Endodermal cell (in vitro differentiated cells): ENCODE measurements around the gene AXIN1. TPM values are rescaled to one million over a fixed set of nuclear protein-coding genes. Genes with fewer than 3 reads are reported as not detected.

Source experiments
- DNase-seq: peaks from one replicate; pipeline ENCODE4 v3.0.0-alpha.2; 2017
- H3K27ac ChIP-seq: 2 replicates; pipeline ENCODE4 v1.5.1; 2013; ENCODE audit warnings: mild to moderate bottlenecking, low read depth, low read length, moderate library complexity
- H3K27me3 ChIP-seq: 2 replicates; pipeline ENCODE4 v1.6.1; 2013; ENCODE audit warnings: mild to moderate bottlenecking, low read length, moderate library complexity; ENCODE audit not compliant: insufficient read depth, control insufficient read depth, poor library complexity, severe bottlenecking
- H3K36me3 ChIP-seq: 2 replicates; pipeline ENCODE4 v1.7.0; 2013; ENCODE audit warnings: mild to moderate bottlenecking, low read length, moderate library complexity; ENCODE audit not compliant: control insufficient read depth, insufficient read depth
- H3K4me1 ChIP-seq: one replicate; pipeline ENCODE4 v1.7.0; 2013; ENCODE audit warnings: low read length; ENCODE audit not compliant: control insufficient read depth, insufficient read depth
- H3K4me3 ChIP-seq: 2 replicates; pipeline ENCODE4 v1.5.1; 2013; ENCODE audit warnings: mild to moderate bottlenecking, low read length, moderate library complexity
- H3K9ac ChIP-seq: 2 replicates; pipeline ENCODE4 v1.6.1; 2013; ENCODE audit warnings: mild to moderate bottlenecking, low read length, moderate library complexity; ENCODE audit not compliant: poor library complexity, severe bottlenecking; ENCODE audit errors: extremely low read depth
- H3K9me3 ChIP-seq: 2 replicates; pipeline ENCODE4 v1.6.1; 2013; ENCODE audit warnings: mild to moderate bottlenecking, low read length, moderate library complexity; ENCODE audit not compliant: control insufficient read depth
- H3K27ac Mint-ChIP-seq: 2 replicates; pipeline ENCODE4 v1.8.0; 2020; ENCODE audit warnings: mixed read lengths
- H3K27me3 Mint-ChIP-seq: 2 replicates; pipeline ENCODE4 v1.8.0; 2021; ENCODE audit warnings: mild to moderate bottlenecking, mixed read lengths; ENCODE audit not compliant: insufficient read depth
- H3K36me3 Mint-ChIP-seq: 2 replicates; pipeline ENCODE4 v1.8.0; 2020; ENCODE audit warnings: low read depth, mixed read lengths
- H3K4me1 Mint-ChIP-seq: 2 replicates; pipeline ENCODE4 v1.8.0; 2020; ENCODE audit warnings: mixed read lengths
- H3K4me3 Mint-ChIP-seq: 2 replicates; pipeline ENCODE4 v1.8.0; 2020; ENCODE audit warnings: mild to moderate bottlenecking, moderate library complexity, mixed read lengths
- H3K9me3 Mint-ChIP-seq: 2 replicates; pipeline ENCODE4 v1.8.0; 2020; ENCODE audit warnings: mild to moderate bottlenecking, mixed read lengths
- CTCF ChIP-seq: fragments of 200-600 bp; sonication (generic); conservative IDR thresholded peaks from 2 replicates; pipeline ENCODE4 v1.5.0; 2021; ENCODE audit warnings: antibody characterized with exemption, mild to moderate bottlenecking
- WGBS, 2 experiments: methylation state at CpG; one replicate each; pipeline versions ENCODE4 v1.1.5 to v1.1.7; 2013; ENCODE audit warnings: missing lambda C conversion rate in 2 of 2, mixed read lengths in 1 of 2; ENCODE audit not compliant: insufficient coverage in 1 of 2, insufficient read length in 1 of 2; 5-methylcytosine and 5-hydroxymethylcytosine counted together
- total RNA-seq, 2 donors: library from RNA; stranded (reverse); fragmentation: NEBNext Ultra II Directional in 1 of 2; extraction: Animal tissue kit (Norgen Biotek cat#: 25700) in 1 of 2; gene quantifications; 2 replicates in 1 of 2; 3 replicates in 1 of 2; pipeline ENCODE4 v1.2.1, GENCODE V29; 2021

The AXIN1 gene
- total RNA-seq, 2 donors from 2014 or later: 36.5 to 37.3 TPM

- TF ChIP-seq CTCF: no peak
Observed at GRCh38 chr16:282491-282890, 70.0 kb downstream of the AXIN1 start.

GRCh38 chr16:281660-282255 is 70.8 kb downstream of the AXIN1 start:
- H3K27ac ChIP-seq: no peak overlapping the region
- WGBS, 2 experiments: 84 to 92% methylated on average over 14 to 25 of the region's 25 CpGs
- H3K9me3 ChIP-seq: no peaks in the 10 kb centered on the region
- peak overlapping the region; percentile 58 for H3K4me3 Mint-ChIP-seq
- H3K4me1 ChIP-seq: peaks cover 3% of the 10 kb centered on the region
- H3K4me3 ChIP-seq: peak overlapping the region; percentile 66
- H3K27me3 Mint-ChIP-seq: peaks cover 8% of the 10 kb centered on the region
- no peak overlapping the region for H3K9ac ChIP-seq
- DNase-seq: peak; percentile 67
- no peaks in the 10 kb centered on the region for H3K4me1 Mint-ChIP-seq
- peaks cover 7% of the 10 kb centered on the region for H3K9me3 Mint-ChIP-seq
- H3K36me3 Mint-ChIP-seq: peaks cover 14% of the 10 kb centered on the region
- no peak for TF ChIP-seq CTCF
- peaks cover 5% of the 10 kb centered on the region for H3K36me3 ChIP-seq
- H3K27me3 ChIP-seq: peaks cover 3% of the 10 kb centered on the region
- no peak overlapping the region for H3K27ac Mint-ChIP-seq

More at GRCh38 chr16:282491-282890, 70.0 kb downstream of the AXIN1 start:
- 90 to 93% methylated on average over 11 to 22 of the region's 22 CpGs for WGBS, 2 experiments
- Histone ChIP-seq H3K4me3 (no peak overlapping the region), H3K27me3 (no peaks in the 10 kb centered on the region), H3K9ac (no peak overlapping the region), H3K4me1 (peaks cover 3% of the 10 kb centered on the region), H3K27ac (no peak overlapping the region), H3K9me3 (no peaks in the 10 kb centered on the region), H3K36me3 (peaks cover 12% of the 10 kb centered on the region)
- Mint-ChIP-seq H3K36me3 (peaks cover 22% of the 10 kb centered on the region), H3K27ac (no peak overlapping the region), H3K9me3 (peaks cover 8% of the 10 kb centered on the region), H3K27me3 (peaks cover 2% of the 10 kb centered on the region), H3K4me3 (no peak overlapping the region), H3K4me1 (no peaks in the 10 kb centered on the region)
- DNase-seq: no peak

- TF ChIP-seq CTCF: no peak
- peaks cover 2% of the 10 kb centered on the region for H3K9me3 Mint-ChIP-seq
- Histone ChIP-seq H3K9me3 (no peaks in the 10 kb centered on the region), H3K27me3 (peaks cover 10% of the 10 kb centered on the region), H3K27ac (no peak overlapping the region), H3K4me1 (peaks cover 3% of the 10 kb centered on the region), H3K4me3 (peak overlapping the region; percentile 66), H3K9ac (no peak overlapping the region), H3K36me3 (no peaks in the 10 kb centered on the region)
- H3K27ac Mint-ChIP-seq: no peak overlapping the region
- peak overlapping the region; percentile 58 for H3K4me3 Mint-ChIP-seq
- 70 to 74% methylated on average over 13 to 27 of the region's 27 CpGs for WGBS, 2 experiments
- no peaks in the 10 kb centered on the region for H3K4me1 Mint-ChIP-seq
- H3K27me3 Mint-ChIP-seq: peaks cover 15% of the 10 kb centered on the region
- peaks cover 8% of the 10 kb centered on the region for H3K36me3 Mint-ChIP-seq
- DNase-seq: no peak
Observed at GRCh38 chr16:280991-281659, 71.4 kb downstream of the AXIN1 start.
